ENCODE results near the gene UBR4. TPM values are rescaled to one million over a fixed set of nuclear protein-coding genes. Genes with fewer than 3 reads are reported as not detected.
A peak's percentile ranks its signal among the peaks of the same experiment; 100 is the strongest.

Gene UBR4
- polyA plus RNA-seq, 4 donors = 111 to 132 (median 118) TPM

GRCh38 chr1:19101244-19101643 is 108.8 kb downstream of the UBR4 start:
- DNase-seq (ENCODE audit: low read depth in 4 of 4, low spot score in 3 of 4) = no peak

DNA sequence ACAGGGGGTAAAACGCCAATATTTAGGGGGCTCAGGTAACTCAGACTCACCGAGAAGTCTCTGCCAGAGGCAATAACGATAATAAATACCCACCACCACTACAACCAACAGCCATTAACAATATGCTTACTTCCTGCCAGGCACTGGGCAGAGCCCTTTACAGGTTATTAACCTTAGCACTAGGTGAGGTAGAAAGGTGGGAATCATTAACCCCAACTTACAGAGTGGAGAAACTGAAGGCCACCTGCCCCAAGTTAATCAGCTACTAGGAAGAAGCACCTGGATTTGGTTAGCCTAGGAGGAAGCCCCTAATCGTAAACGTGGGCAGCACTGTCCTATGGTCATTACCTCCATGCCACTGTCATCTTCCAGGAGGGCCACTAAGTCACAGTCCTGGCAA is 110.0 kb downstream of the UBR4 start:
- no peak for DNase-seq (ENCODE audit: low read depth in 4 of 4, low spot score in 3 of 4)

- no peak for DNase-seq (ENCODE audit: low read depth in 4 of 4, low spot score in 3 of 4)
Observed at GRCh38 chr1:19096990-19097389, 113.1 kb downstream of the UBR4 start.

GRCh38 chr1:19096036-19096833 is 113.8 kb downstream of the UBR4 start:
- no peak for DNase-seq (ENCODE audit: low read depth in 4 of 4, low spot score in 3 of 4)

- DNase-seq (ENCODE audit: low read depth in 4 of 4, low spot score in 3 of 4) = no peak
Observed at GRCh38 chr1:19091196-19091953, 118.7 kb downstream of the UBR4 start.

GRCh38 chr1:19089524-19089923 is 120.5 kb downstream of the UBR4 start:
- DNase-seq (ENCODE audit: low read depth in 4 of 4, low spot score in 3 of 4) = no peak

DNA sequence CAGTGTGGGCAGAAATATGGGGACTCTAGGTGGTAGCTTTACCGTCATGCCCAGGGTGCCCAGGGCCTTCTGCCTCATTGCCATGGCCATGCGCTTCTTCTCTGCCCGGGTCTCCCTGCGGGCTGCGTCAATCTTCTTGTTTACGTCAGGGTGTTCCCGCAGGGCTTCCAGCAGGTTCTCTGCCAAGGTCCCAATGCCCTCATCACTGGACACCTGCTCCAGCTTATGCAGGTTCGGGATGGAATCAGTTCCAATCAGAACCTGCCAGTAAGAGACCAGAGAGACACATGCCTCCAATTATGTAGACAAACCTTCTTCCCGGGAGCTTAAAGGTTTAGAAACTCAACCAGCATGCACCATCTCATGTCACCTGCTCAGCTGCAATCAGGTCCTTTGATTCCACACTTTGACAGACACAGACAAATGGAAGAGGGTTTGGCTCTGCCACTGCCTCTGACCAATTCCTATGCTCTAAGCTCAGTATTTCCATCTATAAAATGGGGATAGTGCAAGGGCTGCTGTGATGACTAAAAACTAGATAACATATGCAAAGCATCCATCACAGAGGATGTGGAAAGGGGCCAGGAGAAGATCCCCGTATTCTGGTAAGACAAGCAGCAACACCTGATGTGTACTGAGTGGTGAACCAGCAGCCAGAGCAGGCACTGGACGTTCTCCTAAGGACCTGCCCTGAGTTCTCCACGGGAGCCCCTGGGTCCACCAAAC is 121.2 kb downstream of the UBR4 start:
- DNase-seq (ENCODE audit: low read depth in 4 of 4, low spot score in 3 of 4) = no peak

- DNase-seq (ENCODE audit: low read depth in 4 of 4, low spot score in 3 of 4) = no peak
Observed at GRCh38 chr1:19087737-19088594, 122.1 kb downstream of the UBR4 start.

DNA sequence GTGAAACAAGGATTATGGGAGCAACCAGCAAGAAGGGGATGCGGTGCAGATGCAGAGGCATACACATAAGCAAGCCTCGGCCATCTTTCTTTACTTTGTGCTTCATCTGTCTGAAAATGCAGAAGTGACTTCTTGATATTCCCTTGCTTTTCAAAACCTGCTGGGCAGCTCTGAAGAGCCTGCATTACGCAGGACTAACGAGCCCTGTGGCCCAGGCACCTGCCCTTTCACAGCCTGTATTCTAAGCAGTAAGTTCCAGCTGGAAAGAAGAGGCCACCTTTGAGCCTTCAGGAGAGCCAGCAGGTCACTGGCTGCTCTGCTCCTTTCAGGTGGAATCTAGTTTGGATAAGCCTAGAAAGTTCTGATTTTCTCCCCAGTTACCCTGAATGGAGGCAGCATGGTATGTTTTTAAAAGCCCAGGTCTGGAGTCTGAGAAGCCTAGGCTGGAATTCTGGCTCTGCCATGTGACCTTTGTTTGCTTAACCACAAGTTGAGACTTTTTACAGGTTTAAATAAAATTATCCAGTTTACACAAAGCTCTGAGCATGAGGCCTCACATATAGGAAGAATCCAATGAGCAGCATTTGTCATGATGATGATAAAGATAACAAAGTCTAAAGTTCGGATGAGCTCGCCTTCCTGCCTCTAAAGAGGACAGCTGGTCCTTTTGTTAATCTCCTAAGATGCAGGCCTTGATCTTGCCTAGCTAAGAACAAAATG is 122.9 kb downstream of the UBR4 start:
- DNase-seq (ENCODE audit: low read depth in 4 of 4, low spot score in 3 of 4) = no peak

- DNase-seq (ENCODE audit: low read depth in 4 of 4, low spot score in 3 of 4) = no peak
Observed at GRCh38 chr1:19086176-19086875, 123.7 kb downstream of the UBR4 start.

DNA sequence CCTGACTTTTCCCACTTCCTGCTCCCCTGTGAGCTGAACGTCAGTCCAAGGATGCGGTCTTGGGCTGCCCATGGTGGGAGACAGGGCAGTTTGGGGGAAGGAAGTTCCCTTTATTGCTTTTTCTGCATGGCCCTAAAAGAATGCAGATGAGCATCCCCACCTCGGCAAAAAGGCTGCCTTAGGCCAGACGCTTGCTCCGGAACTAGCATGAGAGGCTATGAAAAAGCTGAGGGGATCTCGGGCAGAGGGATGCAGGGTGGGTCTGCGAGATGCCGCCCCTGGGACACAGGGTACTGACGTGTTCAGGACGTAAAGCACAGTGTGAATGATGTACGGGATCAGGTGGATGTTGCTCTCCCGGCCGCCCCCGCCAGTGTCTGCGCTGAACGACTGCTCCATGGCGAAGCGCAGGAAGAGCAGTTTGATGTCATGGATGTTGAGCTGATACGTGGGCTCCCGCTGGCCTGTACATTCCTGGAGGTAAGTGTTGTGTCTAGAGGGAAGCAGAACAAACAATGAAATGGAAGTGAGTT is 125.8 kb downstream of the UBR4 start:
- no peak for DNase-seq (ENCODE audit: low read depth in 4 of 4, low spot score in 3 of 4)

DNA sequence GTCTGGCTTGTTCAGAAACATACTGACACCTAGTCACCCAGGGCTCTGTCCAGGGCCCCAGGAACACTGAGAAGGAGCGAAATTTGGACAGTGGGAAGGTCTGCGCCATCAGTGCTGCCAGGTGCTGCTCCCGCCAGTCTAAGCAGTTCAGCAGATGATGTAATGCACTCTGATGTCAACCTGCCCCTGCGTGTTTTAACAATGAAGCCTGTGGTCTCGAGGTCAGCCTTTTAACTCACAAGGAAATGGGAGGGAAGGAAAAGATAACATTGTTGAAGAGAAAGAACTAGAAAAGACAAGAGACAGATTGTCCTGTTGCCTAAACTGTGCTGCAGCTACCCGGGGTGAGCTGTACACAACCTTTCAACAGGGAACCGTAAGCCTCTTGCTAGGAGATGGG is 127.0 kb downstream of the UBR4 start:
- DNase-seq (ENCODE audit: low read depth in 4 of 4, low spot score in 3 of 4) = no peak

DNA sequence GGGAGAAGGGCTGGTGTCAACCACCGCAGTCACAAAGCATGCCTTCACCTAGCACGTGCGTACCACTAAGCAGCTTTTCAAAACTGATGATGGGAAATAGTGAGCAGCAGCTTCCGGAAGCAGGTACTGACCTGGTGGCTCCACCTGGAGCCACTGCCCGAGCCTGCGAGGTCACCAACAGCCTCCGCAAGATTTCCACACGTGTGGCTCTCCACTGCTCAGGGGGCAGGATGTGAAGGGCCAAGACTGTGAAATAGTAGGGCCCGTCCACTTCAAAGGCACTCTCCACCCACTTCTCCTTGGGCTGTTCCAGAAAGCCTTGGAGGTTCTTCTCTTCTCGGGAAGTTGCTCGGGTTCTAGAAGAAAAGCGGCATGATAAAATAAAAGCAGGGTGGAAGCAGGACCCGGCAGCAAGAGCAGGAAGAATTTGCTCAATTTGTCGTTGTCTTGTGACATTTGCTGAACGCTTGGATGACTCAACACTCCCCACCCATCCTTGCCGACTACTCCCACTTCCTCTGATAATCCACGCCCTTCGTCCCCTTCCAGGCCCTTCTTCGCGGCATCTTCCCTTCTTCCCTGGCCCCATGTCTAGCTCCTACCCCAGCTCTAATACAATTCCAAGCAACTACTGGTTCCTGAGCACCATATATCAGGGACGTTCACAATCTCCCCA is 128.7 kb downstream of the UBR4 start:
- no peak for DNase-seq (ENCODE audit: low read depth in 4 of 4, low spot score in 3 of 4)

- no peak for DNase-seq (ENCODE audit: low read depth in 4 of 4, low spot score in 3 of 4)
Observed at GRCh38 chr1:19080721-19081120, 129.3 kb downstream of the UBR4 start.

DNA sequence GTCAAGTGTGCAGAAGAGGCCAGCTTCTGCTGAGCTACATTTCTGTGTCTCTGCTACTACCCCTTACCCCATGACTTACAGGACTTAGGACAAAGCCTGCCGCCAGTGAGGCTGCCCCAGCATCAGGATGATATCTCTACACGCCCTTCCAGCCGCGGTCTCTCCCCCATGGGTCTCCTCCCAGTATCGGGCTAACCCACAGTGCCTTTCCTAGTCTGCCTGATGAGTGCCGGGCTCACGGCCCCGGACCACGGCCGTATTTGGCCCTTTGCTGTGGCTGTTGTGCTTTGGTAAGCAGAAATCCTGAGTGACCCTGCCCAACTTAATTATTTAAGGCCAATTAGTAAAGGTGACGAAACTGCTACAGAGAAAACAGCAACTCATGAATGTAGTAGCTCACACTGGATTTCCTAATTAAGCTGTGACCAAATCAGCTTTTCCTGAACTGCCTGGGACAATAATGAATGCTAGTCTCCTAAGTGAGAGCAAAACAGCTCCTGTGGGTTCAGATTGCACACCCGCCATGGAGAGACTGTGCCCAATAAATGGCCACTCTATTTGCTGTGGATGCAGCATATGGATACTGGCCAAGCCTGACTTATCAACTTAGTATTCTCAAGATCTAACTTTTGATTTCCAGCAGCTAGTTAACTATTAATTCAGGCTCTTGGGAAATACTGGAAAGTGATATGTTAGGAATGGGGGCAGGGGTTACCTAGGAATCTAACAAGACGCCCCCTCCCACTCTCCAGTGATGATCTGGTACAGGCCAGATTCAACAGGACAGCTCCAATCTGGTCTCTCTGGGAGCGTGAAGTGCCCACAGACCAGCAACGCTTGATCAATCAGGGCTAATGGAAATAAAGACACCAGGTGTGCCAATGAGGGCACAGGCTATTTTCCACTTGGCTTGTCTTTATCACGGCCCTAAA is 130.3 kb downstream of the UBR4 start:
- peak in 3 of 4 donors; percentile 54 to 65 (median 61) for DNase-seq (ENCODE audit: low read depth in 4 of 4, low spot score in 3 of 4)

- no peak for DNase-seq (ENCODE audit: low read depth in 4 of 4, low spot score in 3 of 4)
Observed at GRCh38 chr1:19078536-19078935, 131.5 kb downstream of the UBR4 start.
